Activated CD4-positive, alpha-beta T cell treated with anti-CD3 and anti-CD28 coated beads for 1 hour (primary cell): Measurements from ENCODE around the gene ACADM.
A peak's percentile ranks its signal among the peaks of the same experiment; 100 is the strongest.
"Not testable (repeated sequence)": the region's sequence is repeated elsewhere in the genome, so short reads cannot be mapped to it uniquely, and the experiment has no call there.

Experiments used
- DNase-seq: peaks from one replicate; pipeline ENCODE4 v3.0.0-alpha.2; 2020

Gene ACADM

GRCh38 chr1:75742047-75742625 is 17.6 kb downstream of the ACADM start:
- no peak for DNase-seq

DNA sequence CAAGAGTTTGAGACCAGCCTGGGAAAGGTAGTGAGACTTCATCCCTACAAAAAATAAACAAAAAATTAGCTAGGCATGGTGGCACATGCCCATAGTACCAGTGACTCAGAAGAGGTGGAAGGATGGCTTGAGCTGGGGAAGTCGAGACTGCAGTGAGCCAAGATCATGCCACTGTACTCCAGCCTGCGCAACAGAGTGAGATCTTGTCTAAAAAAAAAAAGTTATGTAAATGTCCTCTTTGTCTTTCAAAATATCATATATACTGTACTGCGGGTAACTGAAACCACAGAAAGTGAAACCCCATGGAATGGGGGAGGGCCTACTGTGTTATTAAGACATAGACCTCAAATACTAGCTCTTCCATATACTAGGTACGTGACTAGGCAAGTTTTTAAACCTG is 20.8 kb downstream of the ACADM start:
- no peak for DNase-seq

DNA sequence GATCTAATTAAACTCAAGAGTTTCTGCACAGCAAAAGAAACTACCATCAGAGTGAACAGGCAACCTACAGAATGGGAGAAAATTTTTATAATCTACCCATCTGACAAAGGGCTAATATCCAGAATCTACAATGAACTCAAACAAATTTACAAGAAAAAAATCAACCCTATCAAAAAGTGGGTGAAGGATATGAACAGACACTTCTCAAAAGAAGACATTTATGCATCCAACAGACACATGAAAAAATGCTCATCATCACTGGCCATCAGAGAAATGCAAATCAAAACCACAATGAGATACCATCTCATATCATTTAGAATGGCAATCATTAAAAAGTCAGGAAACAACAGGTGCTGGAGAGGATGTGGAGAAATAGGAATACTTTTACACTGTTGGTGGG is 32.7 kb downstream of the ACADM start:
- not testable (repeated sequence) for DNase-seq

GRCh38 chr1:75758543-75758942 is 34.0 kb downstream of the ACADM start:
- DNase-seq = not testable (repeated sequence)

- no peak for DNase-seq
These were observed 39.6 kb downstream of the ACADM start for GRCh38 chr1:75764057-75764655.

DNA sequence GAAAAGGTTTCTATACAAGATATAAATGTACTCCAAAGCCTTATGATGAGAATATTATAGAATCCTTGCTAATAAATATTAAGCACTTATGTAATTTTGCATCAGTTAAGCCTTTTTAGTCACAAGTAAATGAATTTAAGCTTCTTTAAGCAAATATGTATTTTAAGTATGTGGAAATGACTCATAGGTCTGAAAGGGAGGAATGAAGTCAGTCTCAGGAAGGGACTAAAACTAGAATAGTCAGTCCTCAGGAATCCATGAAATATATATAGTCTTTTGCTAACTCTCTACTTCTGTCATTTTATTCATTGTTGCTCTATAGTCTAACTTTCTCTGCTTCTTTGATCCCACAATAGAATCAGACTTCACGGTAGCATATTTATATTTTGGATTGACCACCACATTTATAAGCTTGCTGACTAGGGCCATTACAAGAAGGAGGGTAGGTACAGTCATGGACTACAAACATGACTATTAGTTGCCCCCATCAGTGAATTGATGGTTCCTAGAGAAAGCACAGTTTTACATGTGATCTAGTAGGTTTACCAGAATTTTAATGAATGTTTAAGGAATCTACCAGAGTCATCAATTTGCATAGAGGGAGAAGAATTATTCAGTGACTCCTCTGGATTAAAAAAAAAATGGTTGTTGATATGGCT is 41.3 kb downstream of the ACADM start:
- no peak for DNase-seq

GRCh38 chr1:75768016-75768415 is 43.5 kb downstream of the ACADM start:
- no peak for DNase-seq

GRCh38 chr1:75770761-75771160 is 46.3 kb downstream of the ACADM start:
- no peak for DNase-seq

DNA sequence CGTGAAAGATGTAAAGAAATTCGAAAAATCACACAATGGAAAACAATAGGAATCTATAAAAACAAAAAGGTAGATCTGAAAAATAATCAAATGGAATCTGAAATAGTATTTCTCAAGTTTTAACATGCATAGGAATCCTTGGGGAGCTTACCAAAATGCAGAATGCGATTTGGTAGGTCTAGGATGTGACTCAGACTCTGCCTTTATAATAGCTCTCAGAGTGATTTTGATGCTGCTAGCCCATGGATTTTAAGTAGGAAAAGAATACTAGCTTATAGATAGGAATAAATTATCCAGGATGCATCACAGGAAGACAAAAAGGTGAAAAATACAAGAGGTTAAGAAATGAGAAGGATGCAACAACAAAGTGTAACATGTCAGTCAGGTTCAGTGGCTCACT is 47.5 kb downstream of the ACADM start:
- DNase-seq = no peak

- not testable (repeated sequence) for DNase-seq
These were observed 53.3 kb downstream of the ACADM start for GRCh38 chr1:75777812-75778211.

GRCh38 chr1:75778694-75779093 is 54.2 kb downstream of the ACADM start:
- DNase-seq = not testable (repeated sequence)

DNA sequence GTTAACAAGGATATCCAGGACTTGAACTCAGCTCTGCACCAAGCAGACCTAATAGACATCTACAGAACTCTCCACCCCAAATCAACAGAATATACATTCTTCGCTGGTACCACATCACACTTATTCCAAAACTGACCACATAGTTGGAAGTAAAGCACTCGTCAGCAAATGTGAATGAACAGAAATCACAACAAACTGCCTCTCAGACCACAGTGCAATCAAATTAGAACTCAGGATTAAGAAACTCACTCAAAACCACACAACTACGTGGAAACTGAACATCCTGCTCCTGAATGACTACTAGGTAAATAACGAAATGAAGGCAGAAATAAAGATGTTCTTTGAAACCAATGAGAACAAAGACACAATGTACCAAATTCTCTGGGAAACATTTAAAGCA is 55.7 kb downstream of the ACADM start:
- not testable (repeated sequence) for DNase-seq

DNA sequence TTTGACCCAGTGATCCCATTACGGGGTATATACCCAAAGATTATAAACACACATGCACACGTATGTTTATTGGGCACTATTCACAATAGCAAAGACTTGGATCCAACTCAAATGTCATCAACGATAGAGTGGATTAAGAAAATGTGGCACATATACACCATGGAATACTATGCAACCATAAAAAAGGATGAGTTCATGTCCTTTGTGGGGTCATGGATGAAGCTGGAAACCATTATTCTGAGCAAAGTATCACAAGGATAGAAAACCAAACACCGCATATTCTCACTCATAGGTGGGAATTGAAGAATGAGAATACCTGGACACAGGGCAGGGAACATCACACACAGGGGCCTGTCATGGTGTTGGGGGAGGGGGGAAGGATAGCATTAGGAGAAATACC is 59.4 kb downstream of the ACADM start:
- not testable (repeated sequence) for DNase-seq

DNA sequence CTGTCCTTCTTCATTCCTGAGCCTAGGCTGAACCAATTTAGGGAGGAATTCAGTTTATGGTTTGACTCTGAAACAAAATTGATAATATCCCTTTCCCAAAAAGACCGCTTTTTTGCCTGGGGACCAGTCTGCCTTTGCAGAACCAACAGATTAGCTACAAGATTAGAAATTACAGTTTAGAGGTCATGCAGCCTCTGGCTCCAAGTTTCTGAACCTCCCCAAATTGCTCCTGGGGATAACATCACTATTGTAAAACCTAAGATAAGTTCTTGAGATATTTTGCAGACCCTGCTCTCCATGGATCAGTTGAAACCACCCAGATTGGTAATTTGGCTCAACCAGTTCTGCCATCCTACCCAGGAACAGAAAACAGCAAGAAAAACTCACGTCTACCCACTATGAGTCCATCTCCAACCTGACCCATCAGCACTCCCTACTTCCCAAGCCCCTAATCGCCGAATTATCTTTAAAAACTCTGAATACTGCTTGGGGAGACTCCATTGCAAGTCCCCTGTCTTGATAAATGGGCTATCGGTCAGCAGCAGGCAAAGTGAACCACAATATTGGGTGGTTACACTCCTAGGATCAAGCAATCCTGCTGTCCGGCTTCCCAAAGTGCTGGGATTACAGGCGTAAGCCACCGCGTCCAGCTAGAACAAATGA is 60.9 kb downstream of the ACADM start:
- DNase-seq = no peak

DNA sequence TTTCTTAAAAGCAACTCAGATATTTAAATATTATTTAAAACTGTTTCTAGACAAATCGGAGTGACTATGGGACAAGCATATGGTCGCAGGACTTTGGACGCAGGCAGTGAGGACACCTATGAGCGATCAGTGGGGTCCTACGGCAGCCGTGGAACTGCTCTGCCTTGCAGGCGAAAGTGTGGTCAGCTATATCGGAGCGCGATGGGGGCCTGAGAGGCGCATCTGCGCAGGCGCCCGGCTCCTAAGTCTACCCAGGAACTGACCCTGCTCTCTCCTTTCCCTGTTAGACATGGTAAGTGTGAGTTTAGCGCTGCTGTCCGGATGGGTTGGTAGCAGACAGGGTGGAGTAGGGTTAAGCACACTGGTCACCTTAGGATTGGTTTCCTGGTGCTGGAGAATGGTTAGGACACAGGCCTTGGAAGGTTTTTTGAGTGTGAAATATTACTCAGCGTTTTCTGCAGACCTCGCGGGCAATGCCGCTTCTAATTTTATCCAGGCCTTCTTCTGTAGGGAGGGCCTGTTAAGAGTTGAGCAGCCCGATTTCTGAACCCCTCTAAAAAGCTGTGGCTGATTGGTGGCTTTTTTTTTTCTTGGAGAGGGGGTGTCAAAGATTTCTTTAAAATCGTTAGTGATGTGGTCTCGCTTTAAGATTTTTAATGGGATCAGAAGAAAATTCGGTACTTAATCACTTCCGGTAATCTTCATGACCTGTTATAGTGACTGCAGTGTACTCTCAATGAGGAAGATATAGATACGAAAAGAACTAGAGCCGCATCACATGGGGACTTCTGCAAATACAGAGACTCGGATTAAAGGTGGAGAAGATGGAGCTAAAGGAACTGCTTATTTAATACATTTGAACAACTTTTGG is 61.7 kb downstream of the ACADM start, which contains the start of gene RABGGTB:
Gene RABGGTB, plus strand, starts transcription at position 274 of the 871 bp plus-strand sequence. Its CDS starts 16 bp downstream, at position 290.
- peak; percentile 89 for DNase-seq

DNA sequence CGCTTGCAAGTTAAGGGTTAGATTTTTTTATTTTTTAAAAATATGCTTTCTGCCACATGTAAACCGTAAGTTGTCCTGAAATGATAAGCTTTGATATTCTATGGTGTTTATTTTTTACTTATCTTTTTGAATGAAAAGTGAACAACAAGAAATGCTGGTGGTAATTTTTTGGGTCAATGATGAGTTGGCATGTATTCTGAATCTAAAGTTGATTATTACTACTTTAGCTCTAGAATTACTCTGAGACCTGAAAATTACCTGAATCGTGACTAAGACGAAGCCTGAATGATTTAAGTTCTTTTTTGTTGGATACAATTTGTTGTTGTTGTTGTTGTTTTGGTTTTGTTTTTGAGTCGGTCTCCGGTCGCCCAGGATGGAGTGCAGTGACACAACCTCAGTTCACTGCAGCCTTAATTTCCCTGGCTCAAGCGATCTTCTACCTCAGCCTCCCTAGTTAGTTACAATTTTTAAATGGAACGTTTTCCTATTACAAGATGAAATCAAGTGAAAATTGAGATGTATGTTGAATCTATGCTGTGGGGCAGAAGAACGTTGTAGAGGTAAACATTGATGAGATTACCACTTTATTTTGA is 62.5 kb downstream of the ACADM start:
- no peak for DNase-seq

GRCh38 chr1:75787524-75787923 is 63.0 kb downstream of the ACADM start:
- DNase-seq = no peak

DNA sequence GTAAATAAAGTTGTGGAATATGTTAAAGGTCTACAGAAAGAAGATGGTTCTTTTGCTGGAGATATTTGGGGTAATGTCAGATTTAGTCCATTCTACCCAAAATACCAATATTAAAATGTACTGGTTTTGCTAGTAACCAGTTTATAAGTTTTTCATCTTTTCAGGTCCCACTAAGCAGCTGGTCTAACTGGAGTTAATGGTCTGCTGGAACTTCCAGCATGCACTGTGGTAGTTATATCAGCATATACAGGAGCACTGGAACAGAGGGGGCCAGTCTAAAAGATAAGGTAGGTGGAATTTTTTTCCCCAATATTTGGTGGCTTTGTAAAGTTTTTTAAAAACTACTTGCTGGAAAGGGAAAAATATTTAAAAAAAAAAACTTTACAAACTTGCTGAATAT is 65.5 kb downstream of the ACADM start:
- DNase-seq = no peak

GRCh38 chr1:75791022-75791421 is 66.5 kb downstream of the ACADM start:
- DNase-seq = no peak

- DNase-seq = no peak
These were observed 67.6 kb downstream of the ACADM start for GRCh38 chr1:75792091-75792490.

- DNase-seq = no peak
These were observed 69.9 kb downstream of the ACADM start for GRCh38 chr1:75794382-75794781.

DNA sequence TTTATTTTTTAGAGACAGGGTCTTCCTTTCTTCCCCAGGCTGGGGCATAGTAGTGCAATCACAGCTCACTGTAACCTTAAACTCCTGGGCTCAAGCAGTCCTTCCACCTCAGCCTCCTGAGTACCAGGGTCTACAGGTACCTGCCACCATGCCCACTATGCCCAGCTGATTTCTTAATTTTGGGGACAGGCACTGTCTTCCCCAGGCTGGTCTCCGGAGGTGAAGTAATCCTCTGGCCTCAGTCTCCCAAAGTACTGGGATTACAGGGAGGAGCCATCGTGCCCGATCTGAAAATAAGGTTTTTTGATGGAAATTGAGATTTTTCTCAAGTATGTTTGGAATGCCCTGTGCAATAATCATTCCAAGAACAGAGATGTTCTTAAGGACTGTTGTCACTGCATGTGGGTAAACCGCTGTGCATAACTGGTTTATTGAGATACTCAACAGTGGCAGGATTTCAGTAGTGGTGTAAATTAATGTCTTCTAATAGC is 71.2 kb downstream of the ACADM start:
- no peak for DNase-seq
